ENCODE results near the gene ELL2. TPM values are rescaled to one million over a fixed set of nuclear protein-coding genes. Genes with fewer than 3 reads are reported as not detected.

ELL2 gene
- total RNA-seq, 1 donor from 2014 or later, result 14.2 TPM

GRCh38 chr5:95895771-95896170 is 65.9 kb downstream of the ELL2 start:
- H3K36me3 ChIP-seq, result no peaks in the 10 kb centered on the region

GRCh38 chr5:95895251-95895650 is 66.4 kb downstream of the ELL2 start:
- DNase-seq (ENCODE audit: low spot score), result peak; percentile 45
- H3K79me2 ChIP-seq (ENCODE audit: low read depth), result no peaks in the 10 kb centered on the region
- peaks cover 30% of the 10 kb centered on the region for H3K4me1 Mint-ChIP-seq
- peak overlapping the region; percentile 57 for H3K4me3 Mint-ChIP-seq
- H3K4me2 ChIP-seq, result peak overlapping the region; percentile 66
- peaks cover 25% of the 10 kb centered on the region for H3F3A ChIP-seq (ENCODE audit: low read depth)
- no peak overlapping the region for H3K4me3 ChIP-seq
- peaks cover 30% of the 10 kb centered on the region for H3K4me1 ChIP-seq
- H3K27me3 Mint-ChIP-seq (ENCODE audit: insufficient read depth, low read depth), result peaks cover 2% of the 10 kb centered on the region
- H2AFZ ChIP-seq (replicated peaks), result no peak overlapping the region
- H3K27me3 ChIP-seq, result no peaks in the 10 kb centered on the region
- H3K36me3 ChIP-seq, result no peaks in the 10 kb centered on the region
- H3K9me3 ChIP-seq (ENCODE audit: low read depth), result no peaks in the 10 kb centered on the region
- H3K36me3 Mint-ChIP-seq, result peaks cover 16% of the 10 kb centered on the region
- H3K9me3 Mint-ChIP-seq, result no peaks in the 10 kb centered on the region
- TF ChIP-seq CTCF (IDR thresholded peaks at IDR 0.05), result no peak
- TF ChIP-seq EZH2phosphoT487 (IDR thresholded peaks at IDR 0.05), result no peak
- TF ChIP-seq EZH2 (IDR thresholded peaks at IDR 0.05), result no peak
- no peak overlapping the region for H3K9ac ChIP-seq
- peak overlapping the region; percentile 96 for H3K27ac Mint-ChIP-seq
- H4K20me1 ChIP-seq (ENCODE audit: low read depth), result no peaks in the 10 kb centered on the region
- H3K27ac ChIP-seq, result peak overlapping the region; percentile 84

More at GRCh38 chr5:95895771-95896170, 65.9 kb downstream of the ELL2 start:
- Mint-ChIP-seq H3K27ac (peak overlapping the region; percentile 96), H3K9me3 (no peaks in the 10 kb centered on the region), H3K4me3 (peak overlapping the region; percentile 57), H3K4me1 (peaks cover 30% of the 10 kb centered on the region), H3K27me3 (ENCODE audit: insufficient read depth, low read depth) (peaks cover 2% of the 10 kb centered on the region), H3K36me3 (peaks cover 16% of the 10 kb centered on the region)
- no peak for TF ChIP-seq EZH2phosphoT487 (IDR thresholded peaks at IDR 0.05)
- TF ChIP-seq CTCF (IDR thresholded peaks at IDR 0.05), result no peak
- no peak for TF ChIP-seq EZH2 (IDR thresholded peaks at IDR 0.05)
- Histone ChIP-seq H3K27ac (peak overlapping the region; percentile 84), H3F3A (ENCODE audit: low read depth) (peaks cover 25% of the 10 kb centered on the region), H3K4me2 (peak overlapping the region; percentile 66), H3K4me3 (no peak overlapping the region), H3K27me3 (no peaks in the 10 kb centered on the region), H3K79me2 (ENCODE audit: low read depth) (no peaks in the 10 kb centered on the region), H3K9me3 (ENCODE audit: low read depth) (no peaks in the 10 kb centered on the region), H3K4me1 (peaks cover 30% of the 10 kb centered on the region), H4K20me1 (ENCODE audit: low read depth) (no peaks in the 10 kb centered on the region), H2AFZ (replicated peaks) (no peak overlapping the region), H3K9ac (no peak overlapping the region)
- peak; percentile 81 for DNase-seq (ENCODE audit: low spot score)

GRCh38 chr5:95892784-95893354 is 68.8 kb downstream of the ELL2 start:
- Histone ChIP-seq H3K4me3 (no peak overlapping the region), H3K27me3 (no peaks in the 10 kb centered on the region), H3K4me2 (no peak overlapping the region), H3K36me3 (no peaks in the 10 kb centered on the region), H3K4me1 (peaks cover 30% of the 10 kb centered on the region), H3K9me3 (ENCODE audit: low read depth) (no peaks in the 10 kb centered on the region), H2AFZ (replicated peaks) (no peak overlapping the region), H3K27ac (no peak overlapping the region), H4K20me1 (ENCODE audit: low read depth) (no peaks in the 10 kb centered on the region), H3F3A (ENCODE audit: low read depth) (peaks cover 25% of the 10 kb centered on the region), H3K9ac (no peak overlapping the region), H3K79me2 (ENCODE audit: low read depth) (no peaks in the 10 kb centered on the region)
- Mint-ChIP-seq H3K4me3 (no peak overlapping the region), H3K4me1 (peaks cover 30% of the 10 kb centered on the region), H3K27me3 (ENCODE audit: insufficient read depth, low read depth) (no peaks in the 10 kb centered on the region), H3K27ac (no peak overlapping the region), H3K9me3 (no peaks in the 10 kb centered on the region), H3K36me3 (peaks cover 10% of the 10 kb centered on the region)
- TF ChIP-seq EZH2 (IDR thresholded peaks at IDR 0.05) (no peak), CTCF (IDR thresholded peaks at IDR 0.05) (peak; percentile 56)
- DNase-seq (ENCODE audit: low spot score), result peak; percentile 42

Measured in neural progenitor cell (in vitro differentiated cells).